ENCODE data around the gene SYT17. TPM values are rescaled to one million over a fixed set of nuclear protein-coding genes. Genes with fewer than 3 reads are reported as not detected.
"Not testable (repeated sequence)": the region's sequence is repeated elsewhere in the genome, so short reads cannot be mapped to it uniquely, and the experiment has no call there.

The SYT17 gene
- total and polyA plus RNA-seq, 7 donors: 0.08 to 0.58 (median 0.39) TPM

- ATAC-seq: no peak
- Histone ChIP-seq H3K27me3 (ENCODE audit: insufficient read depth in 3 of 3, low read length in 2 of 3) (no peaks in the 10 kb centered on the region), H3K27ac (no peak overlapping the region), H3K4me3 (no peak overlapping the region), H3K4me1 (no peaks in the 10 kb centered on the region), H3K36me3 (ENCODE audit: insufficient read depth in 1 of 2, low read depth in 1 of 2) (no peaks in the 10 kb centered on the region), H3K9me3 (no peaks in the 10 kb centered on the region)
- intact Hi-C loops (cut with DNase I): loop anchor here (5.0 kb wide), 2 partner anchors 50 to 95 kb away; no protein-coding TSS in a partner anchor
- TF ChIP-seq, protein P1, sequence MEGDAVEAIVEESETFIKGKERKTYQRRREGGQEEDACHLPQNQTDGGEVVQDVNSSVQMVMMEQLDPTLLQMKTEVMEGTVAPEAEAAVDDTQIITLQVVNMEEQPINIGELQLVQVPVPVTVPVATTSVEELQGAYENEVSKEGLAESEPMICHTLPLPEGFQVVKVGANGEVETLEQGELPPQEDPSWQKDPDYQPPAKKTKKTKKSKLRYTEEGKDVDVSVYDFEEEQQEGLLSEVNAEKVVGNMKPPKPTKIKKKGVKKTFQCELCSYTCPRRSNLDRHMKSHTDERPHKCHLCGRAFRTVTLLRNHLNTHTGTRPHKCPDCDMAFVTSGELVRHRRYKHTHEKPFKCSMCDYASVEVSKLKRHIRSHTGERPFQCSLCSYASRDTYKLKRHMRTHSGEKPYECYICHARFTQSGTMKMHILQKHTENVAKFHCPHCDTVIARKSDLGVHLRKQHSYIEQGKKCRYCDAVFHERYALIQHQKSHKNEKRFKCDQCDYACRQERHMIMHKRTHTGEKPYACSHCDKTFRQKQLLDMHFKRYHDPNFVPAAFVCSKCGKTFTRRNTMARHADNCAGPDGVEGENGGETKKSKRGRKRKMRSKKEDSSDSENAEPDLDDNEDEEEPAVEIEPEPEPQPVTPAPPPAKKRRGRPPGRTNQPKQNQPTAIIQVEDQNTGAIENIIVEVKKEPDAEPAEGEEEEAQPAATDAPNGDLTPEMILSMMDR (IDR thresholded peaks at IDR 0.05): no peak
- DNase-seq: no peak
- WGBS, 3 donors: 79 to 95% (median 92%) methylated on average over 6 of the region's 6 CpGs
These were observed 14.4 kb downstream of the SYT17 start for GRCh38 chr16:19182481-19182880.

DNA sequence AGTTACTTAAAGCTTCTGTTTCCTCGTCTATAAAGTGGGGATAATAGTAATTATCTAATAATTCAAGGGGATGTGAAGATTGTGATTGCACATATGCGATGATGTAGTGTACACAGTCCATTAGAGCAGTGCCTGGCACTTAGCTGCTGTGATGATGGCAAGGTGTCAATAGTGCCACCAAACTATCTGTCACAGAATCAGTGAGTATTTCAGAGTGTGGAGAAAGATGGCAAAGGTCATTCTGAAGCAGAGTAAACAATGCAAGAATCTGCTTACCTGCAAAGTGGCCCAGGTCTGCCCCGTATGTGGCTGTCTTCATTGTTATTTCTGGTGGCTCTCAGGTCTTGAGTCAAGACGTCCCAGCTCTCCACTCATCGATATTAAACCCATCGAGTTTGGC is 15.1 kb downstream of the SYT17 start:
- WGBS, 3 donors: 82 to 86% (median 83%) methylated on average over 6 of the region's 6 CpGs
- Histone ChIP-seq H3K4me1 (no peaks in the 10 kb centered on the region), H3K27me3 (ENCODE audit: insufficient read depth in 3 of 3, low read length in 2 of 3) (no peaks in the 10 kb centered on the region), H3K9me3 (no peaks in the 10 kb centered on the region), H3K36me3 (ENCODE audit: insufficient read depth in 1 of 2, low read depth in 1 of 2) (no peaks in the 10 kb centered on the region), H3K27ac (no peak overlapping the region), H3K4me3 (no peak overlapping the region)
- TF ChIP-seq, protein P1 (IDR thresholded peaks at IDR 0.05): no peak
- intact Hi-C loops (cut with DNase I): loop anchor here (5.0 kb wide), 2 partner anchors 51 to 96 kb away; no protein-coding TSS in a partner anchor
- ATAC-seq (no peak), DNase-seq (no peak)

DNA sequence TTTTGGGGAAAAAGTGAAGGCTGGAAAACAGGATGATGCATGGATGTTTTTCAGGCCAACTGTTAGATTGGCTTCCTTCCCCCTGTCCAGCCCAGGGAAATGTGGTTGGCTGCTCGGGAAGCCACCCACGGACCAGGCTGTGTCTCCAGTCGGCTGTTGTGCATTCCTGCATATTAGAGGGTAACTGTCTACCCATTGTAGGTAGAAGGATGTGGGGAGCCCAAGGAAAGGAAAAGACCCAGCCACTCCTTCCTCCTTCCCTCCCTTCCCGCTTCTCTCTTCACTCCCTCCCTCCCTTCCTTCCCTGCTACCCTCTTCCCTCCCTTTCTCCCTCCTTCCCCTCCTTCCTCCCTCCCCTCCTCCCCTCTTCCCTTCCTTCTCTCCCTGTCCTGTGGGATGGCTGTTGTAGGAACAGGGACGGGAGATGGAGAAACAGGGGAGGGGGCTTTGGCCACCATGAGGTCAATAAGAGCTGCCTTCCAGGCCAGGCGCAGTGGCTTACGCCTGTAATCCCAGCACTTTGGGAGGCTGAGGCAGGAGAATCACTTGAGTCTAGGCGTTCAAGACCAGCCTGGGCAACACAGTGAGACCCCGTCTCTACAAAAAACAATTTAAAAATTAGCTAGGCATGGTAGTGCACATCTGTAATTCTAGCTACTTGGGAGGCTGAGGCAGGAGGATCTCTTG is 16.9 kb downstream of the SYT17 start:
- no peak overlapping the region for H3K4me3 ChIP-seq
- H3K4me1 ChIP-seq: no peaks in the 10 kb centered on the region
- TF ChIP-seq, protein P1 (IDR thresholded peaks at IDR 0.05): no peak
- WGBS, 3 donors: 60 to 61% (median 60%) methylated on average over 9 of the region's 9 CpGs
- H3K9me3 ChIP-seq: no peaks in the 10 kb centered on the region
- no peak overlapping the region for H3K27ac ChIP-seq
- DNase-seq (no peak), ATAC-seq (no peak)
- intact Hi-C loops (cut with DNase I): loop anchor here (5.0 kb wide), 2 partner anchors 53 to 98 kb away; no protein-coding TSS in a partner anchor
- H3K36me3 ChIP-seq (ENCODE audit: insufficient read depth in 1 of 2, low read depth in 1 of 2): no peaks in the 10 kb centered on the region
- no peaks in the 10 kb centered on the region for H3K27me3 ChIP-seq (ENCODE audit: insufficient read depth in 3 of 3, low read length in 2 of 3)

GRCh38 chr16:19185510-19185851 is 17.4 kb downstream of the SYT17 start:
- intact Hi-C loops (cut with DNase I): no loop called here
- TF ChIP-seq, protein P1 (IDR thresholded peaks at IDR 0.05): no peak
- no peaks in the 10 kb centered on the region for H3K36me3 ChIP-seq (ENCODE audit: insufficient read depth in 1 of 2, low read depth in 1 of 2)
- H3K4me1 ChIP-seq: no peaks in the 10 kb centered on the region
- DNase-seq (no peak), ATAC-seq (no peak)
- H3K4me3 ChIP-seq: no peak overlapping the region
- H3K9me3 ChIP-seq: no peaks in the 10 kb centered on the region
- H3K27me3 ChIP-seq (ENCODE audit: insufficient read depth in 3 of 3, low read length in 2 of 3): no peaks in the 10 kb centered on the region
- WGBS, 3 donors: 89 to 94% (median 92%) methylated on average over 8 of the region's 8 CpGs
- H3K27ac ChIP-seq: no peak overlapping the region

- no peaks in the 10 kb centered on the region for H3K4me1 ChIP-seq
- TF ChIP-seq, protein P1 (IDR thresholded peaks at IDR 0.05): no peak
- H3K36me3 ChIP-seq (ENCODE audit: insufficient read depth in 1 of 2, low read depth in 1 of 2): no peaks in the 10 kb centered on the region
- DNase-seq (no peak), ATAC-seq (no peak)
- no peak overlapping the region for H3K4me3 ChIP-seq
- intact Hi-C loops (cut with DNase I): no loop called here
- no peaks in the 10 kb centered on the region for H3K27me3 ChIP-seq (ENCODE audit: insufficient read depth in 3 of 3, low read length in 2 of 3)
- no peak overlapping the region for H3K27ac ChIP-seq
- 86 to 90% (median 86%) methylated on average over 6 of the region's 6 CpGs for WGBS, 3 donors
- no peaks in the 10 kb centered on the region for H3K9me3 ChIP-seq
These were observed 18.4 kb downstream of the SYT17 start for GRCh38 chr16:19186408-19186807.

DNA sequence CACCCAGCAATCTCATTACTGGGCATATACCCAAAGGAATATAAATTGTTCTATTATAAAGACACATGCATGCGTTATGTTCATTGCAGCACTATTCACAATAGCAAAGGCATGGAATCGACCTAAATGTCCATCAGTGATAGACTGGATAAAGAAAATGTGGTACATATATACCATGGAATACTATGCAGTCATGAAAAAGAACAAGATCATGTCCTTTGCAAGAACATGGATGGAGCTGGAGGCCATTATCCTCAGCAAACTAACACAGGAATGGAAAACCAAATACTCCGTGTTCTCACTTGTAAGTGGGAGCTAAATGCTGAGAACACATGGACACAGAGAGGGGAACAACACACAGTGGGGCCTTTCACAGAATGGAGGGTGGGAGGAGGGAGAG is 19.9 kb downstream of the SYT17 start:
- H3K36me3 ChIP-seq (ENCODE audit: insufficient read depth in 1 of 2, low read depth in 1 of 2); H3K27ac ChIP-seq; intact Hi-C loops (cut with DNase I); H3K9me3 ChIP-seq; H3K4me3 ChIP-seq; H3K4me1 ChIP-seq; H3K27me3 ChIP-seq (ENCODE audit: insufficient read depth in 3 of 3, low read length in 2 of 3); ATAC-seq; DNase-seq: not testable (repeated sequence)
- 84 to 90% (median 88%) methylated on average over 3 of the region's 3 CpGs for WGBS, 3 donors

All from psoas muscle (tissue), 8 donors.